ENCODE data around the gene KRT82.
"Not testable (repeated sequence)": the region's sequence is repeated elsewhere in the genome, so short reads cannot be mapped to it uniquely, and the experiment has no call there.

The KRT82 gene

DNA sequence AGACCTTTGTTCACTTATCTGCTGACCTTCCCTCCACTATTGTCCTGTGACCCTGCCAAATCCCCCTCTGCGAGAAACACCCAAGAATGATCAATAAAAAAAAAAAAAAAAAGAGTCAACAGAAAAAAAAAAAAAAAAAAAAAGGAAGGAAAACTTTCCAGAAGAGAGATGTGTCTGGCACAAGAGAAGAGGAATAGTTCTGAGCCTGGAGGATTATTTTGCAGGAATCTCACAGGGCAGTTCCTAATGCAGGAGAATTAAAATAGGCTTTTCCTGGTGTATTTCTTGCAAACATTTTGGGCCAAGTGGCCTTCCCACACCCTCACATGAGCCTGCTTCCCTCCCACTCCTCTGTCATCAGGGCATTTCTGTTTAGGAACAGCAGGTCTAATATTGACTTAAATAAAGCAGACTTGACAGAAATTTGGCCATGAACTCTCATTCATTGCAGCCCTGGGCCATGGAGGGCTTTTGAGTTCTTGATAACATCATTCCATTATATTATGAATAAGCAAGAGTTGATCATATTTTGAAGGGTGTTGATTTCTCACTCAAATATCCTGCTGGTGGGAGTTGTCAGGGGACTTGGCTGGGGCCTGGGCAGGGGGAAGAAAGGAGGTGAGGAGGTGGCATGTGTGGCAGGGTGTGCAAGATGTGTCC, 4.6 kb upstream of the KRT82 start:
- DNase-seq (ENCODE audit: low spot score) = not testable (repeated sequence)

DNA sequence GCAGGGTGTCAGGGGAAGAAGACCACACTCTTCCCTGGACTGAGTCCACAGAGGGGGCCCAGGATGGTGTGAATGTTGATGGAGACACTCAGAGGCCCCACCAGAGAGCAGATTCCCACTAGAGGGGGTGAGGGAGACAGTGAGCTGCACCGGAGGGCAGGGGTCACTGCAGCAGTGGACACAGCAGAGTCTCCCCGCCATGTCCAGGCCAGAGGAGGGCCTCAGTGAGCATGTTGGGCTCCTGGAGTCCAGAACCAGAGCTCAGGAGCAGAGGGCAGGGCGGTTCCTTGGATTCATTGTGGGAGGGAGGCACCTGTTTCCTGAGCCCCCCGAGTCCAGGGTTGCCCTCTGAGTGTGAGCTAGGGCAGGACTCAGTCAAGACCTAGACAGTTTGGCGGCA, 1.8 kb upstream of the KRT82 start:
- no peak for DNase-seq (ENCODE audit: low spot score)

DNA sequence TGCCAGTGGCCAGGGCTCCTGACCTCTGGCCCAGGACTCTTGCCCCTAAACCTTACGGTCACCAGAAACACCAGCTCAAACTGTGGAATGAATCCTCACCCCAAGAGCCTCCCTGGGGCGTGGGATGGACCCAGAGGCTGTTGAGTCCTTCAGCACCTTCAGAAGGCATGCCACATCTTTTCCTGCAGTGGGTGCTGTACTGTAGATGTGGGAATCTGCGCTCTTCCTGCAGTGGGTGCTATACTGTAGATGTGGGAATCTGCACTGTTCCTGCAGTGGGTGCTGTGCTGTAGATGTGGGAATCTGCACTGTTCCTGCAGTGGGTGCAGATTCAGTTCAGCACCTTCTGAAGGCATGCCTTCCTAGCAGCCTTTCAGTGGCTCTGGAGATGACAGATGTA, 1.2 kb downstream of the KRT82 start:
- DNase-seq (ENCODE audit: low spot score) = no peak

DNA sequence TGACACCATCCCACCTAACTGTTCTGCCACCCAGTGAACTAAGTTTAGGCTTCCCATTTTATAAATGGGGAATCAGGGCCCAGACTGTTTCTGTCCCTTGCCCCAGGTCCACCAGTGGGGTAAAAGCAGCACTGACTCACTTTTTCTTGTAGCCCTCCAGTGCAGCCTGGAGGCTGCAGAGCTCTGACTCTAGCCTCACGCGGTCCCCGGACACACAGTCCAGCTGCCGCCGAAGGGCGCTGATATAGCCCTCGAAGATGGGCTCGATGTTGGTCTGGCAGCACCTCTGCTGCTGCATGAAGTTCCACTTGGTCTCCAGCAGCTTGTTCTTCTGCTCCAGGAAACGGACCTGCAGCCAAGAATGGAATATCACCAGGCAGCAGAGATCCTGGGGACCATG, 2.6 kb downstream of the KRT82 start:
- DNase-seq (ENCODE audit: low spot score) = no peak

DNA sequence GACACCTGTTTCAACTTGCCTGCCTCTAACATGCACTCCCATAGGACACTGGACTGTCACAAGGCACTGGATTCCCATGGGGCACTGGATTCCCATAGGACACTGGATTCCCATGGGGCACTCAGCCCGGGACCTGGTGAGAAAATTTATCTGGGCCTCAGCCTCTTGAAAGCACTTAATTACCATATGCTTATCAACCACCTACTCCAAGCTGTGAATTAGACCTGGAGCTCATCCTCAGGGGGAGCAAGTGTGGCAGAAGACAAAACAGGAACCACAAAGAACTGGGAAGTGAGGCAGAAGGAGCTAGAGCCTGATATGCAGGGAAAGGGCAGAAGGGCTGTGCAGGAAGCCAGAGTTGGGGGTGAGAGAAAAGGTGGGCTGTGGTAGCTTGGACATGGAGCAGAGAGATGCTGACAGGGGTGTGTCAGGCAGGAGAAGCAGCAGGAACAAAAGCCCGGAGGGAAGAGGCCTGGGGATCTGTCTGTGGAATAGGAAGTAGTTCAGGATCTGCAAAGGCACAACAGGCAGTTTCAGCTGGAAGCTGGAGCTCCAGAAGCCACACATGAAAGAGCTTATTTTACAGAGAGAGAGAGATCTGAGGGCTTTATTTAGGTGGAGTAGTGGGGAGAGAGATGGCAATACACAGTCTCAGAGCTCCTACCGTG, 3.1 kb downstream of the KRT82 start:
- no peak for DNase-seq (ENCODE audit: low spot score)

DNA sequence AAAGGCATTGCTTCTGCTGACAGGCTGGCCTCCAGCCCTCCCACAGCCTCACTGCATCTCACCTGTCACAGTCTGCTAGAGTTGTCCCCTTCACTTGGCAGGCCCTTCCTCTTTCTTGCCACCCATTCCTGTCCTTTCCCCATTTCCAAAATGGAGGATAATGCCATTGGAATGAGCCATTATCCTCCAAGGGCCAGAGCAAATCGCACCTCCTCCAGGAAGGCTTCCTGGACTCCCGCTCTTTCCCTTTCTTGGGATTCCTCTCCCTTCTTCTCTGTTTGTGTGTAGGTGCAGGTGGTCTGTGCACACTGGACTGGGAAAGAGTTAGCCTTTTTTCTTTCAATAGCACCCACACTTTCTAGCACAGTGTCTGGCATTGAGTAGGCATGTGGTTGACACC, 3.8 kb downstream of the KRT82 start:
- DNase-seq (ENCODE audit: low spot score) = no peak

DNA sequence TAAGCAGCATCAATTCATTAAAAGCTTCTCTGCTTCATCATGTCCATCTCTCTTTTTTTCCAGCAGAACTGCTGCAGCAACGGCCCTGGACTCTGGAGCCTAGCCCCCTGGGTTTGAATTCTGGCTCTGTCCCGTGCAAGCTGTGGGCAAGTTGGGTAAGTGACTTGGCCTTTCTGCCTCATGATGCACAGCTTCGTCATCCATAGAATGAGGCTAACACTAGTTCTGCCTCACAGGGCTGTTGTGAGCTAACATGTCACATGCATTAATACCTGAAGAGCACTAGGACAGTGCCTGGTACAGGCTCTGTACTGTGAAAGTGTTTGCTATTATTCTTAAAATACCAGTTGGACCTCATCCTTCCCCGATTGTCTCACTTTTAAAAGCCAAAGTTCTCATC, 4.2 kb downstream of the KRT82 start:
- no peak for DNase-seq (ENCODE audit: low spot score)

DNA sequence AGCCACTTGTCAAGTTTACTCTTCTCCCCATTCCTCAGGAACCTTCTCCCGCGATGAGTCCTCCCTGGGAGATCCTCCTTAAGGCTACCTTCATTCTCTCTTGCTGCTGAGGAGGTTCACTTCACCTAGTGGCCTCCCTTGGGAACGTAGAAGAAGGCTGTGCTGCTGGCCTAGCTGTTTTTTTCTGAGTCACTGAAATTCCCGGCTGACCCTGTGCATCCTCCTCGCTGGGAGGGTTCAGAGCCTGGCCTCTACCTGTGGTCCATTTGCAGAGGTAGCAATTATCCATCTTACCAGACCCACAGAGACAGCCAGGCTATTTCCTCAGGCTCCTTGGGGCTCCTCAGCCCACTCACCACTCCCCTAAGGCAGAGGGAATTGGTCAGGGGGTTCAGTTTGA, 4.6 kb downstream of the KRT82 start:
- no peak for DNase-seq (ENCODE audit: low spot score)

DNA sequence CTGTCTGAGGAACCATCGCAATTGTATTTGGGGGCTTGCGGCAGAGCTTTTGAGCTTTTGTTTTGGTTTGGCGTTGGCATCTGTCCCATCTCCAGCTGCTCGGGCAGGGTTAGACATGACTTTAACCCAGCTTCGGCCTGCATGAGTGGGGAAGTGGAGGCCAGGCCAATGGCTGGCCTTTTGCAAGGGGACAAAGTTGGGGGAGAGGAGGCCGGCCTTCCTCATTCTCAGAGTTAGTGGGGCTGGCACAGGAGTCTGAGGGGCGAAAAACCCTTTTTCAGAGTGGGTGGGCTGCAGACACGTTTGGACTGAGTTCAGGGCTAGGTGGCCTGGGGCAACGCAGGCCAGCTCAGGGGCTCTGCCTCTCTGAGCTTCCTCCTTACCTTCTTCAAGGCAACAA, 5.2 kb downstream of the KRT82 start:
- no peak for DNase-seq (ENCODE audit: low spot score)

DNA sequence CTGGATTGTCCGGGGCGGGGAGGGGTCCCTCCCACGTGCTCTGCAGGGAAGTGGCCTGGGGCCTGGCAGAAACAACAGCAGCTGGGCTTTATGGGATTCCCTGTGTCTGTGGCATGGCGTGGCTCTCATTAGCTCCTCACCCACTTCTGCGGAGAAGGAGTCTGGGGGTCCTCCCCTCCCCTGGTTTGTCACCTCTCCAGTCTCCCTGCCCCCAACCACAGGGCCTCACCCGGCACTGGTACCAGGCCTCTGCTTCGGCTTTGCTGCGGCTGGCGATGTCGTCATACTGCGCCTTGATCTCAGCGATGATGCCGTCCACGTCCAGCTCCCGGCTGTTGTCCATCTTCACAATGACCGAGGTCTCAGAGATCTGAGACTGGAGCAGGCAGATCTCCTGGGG, 6.4 kb downstream of the KRT82 start:
- DNase-seq (ENCODE audit: low spot score) = no peak

DNA sequence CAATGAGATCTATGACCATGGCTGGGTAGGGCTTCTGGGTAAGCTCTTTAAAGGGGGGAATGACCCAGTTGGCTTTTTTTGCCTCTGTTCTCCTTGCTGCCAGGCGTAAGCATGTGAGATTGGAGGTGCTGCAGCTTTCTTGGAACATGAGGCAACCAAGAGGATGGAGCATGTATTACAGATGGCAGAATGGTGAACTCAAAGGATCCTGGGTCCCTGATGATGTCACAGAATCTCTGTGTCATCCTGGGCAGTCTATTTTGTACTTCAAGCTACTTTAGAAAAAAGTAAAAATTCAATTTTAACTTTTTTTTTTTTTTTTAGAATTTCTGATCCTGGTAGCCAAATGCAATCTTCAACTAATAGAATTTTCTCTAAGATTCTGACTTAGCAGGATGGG, 8.0 kb downstream of the KRT82 start:
- DNase-seq (ENCODE audit: low spot score) = no peak

DNA sequence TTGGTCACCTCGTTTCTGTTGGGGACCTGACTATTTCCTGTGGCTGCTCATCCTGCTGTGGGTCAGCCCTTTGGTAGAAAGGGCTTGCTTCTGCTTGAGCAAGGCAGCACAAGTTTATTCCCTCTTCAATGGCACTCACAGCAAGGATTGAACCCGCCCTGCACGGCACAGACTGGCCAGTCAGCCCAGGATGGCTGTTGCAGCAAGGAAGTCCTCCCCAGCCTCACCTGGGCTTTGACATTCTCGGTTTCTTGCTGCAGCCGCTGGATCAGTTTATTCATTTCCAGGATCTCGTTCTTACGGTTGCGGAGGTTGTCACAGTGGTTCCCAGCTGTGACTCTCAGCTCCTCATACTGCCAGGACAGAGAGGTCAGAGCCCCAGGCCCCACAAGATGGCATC, 9.5 kb downstream of the KRT82 start:
- no peak for DNase-seq (ENCODE audit: low spot score)

DNA sequence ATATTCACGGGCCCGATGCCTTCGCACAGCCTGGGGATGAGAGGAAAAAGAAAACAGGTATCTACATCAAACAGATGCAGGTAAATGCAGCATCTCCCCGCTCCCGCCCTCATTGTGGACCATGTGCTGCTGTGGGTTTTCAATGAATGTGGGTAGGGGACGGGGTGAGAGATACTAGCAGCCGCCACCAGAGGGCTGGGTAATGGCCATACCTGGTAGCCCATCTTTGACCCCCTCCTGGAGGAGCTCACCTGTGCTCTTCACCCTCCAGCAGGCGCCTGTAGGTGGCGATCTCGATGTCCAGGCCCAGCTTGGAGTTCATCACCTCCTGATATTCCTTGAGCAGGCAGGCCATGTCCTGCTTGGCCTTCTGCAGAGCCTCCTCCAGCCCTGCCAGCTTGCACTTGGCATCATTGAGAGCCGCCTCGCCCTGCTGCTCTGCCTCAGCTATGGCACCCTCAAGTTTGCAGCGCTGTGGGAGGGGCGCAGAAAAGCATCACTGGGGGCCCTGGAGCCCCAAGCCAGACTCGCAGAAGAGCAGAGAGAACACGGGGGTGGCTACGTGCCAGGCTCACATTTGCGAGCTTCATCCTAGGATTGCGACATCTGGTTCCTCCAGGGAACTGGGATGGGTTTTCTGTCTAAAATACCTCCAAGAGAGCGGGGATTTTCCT, 10.2 kb downstream of the KRT82 start:
- DNase-seq (ENCODE audit: low spot score) = no peak

DNA sequence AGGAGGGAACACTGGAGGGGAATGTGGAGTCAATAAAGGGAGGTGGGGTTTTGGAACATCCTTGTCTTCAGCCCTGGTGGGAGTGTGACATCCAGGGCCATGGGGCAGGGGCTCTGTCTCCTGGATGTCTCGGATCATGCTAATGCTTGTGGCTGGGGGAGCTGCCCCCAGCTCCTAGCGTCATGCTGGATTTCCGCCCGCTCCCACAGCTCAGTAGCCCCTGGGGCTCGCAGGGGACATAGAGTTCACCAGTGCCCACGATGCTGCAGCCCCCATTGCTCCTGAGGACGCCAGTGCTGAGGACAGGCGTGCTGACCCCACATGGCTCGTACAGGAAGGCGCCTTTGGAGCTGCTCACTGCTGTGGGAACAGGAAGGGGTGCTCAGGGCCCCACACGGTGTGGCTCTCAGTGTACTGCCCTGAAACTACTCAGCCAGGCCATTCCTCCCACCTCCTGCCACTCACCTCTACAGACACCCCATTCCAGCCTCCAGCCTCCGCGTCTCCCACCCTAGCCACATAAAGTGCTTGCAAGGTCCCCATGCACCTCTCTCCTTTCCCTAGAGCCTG, 11.2 kb downstream of the KRT82 start:
- DNase-seq (ENCODE audit: low spot score) = no peak

DNA sequence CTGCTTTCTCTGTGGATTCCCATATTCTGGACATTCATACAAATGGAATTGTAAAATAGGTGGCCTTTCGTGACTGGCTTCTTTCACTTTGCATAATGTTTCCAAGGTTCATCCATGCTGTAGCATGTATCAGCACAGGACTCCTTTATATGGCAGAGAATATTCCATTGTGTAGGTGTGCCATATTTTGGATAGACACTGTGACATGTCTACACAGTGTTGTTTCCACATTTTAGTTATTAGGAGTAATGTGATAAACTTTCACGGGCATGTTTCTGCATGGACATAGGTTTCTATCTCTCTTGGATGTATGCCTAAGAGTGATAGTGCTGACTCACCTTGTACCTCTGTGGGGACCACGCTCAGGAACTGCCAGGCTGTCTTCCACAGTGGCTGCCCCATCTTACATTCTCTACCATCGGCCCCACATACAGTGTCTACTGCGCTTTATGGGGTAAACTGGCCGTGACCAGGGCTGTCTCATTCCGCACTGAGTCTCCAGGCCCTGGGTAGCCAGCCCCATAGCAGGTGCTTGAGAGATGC, 13.6 kb downstream of the KRT82 start:
- DNase-seq (ENCODE audit: low spot score) = no peak

DNA sequence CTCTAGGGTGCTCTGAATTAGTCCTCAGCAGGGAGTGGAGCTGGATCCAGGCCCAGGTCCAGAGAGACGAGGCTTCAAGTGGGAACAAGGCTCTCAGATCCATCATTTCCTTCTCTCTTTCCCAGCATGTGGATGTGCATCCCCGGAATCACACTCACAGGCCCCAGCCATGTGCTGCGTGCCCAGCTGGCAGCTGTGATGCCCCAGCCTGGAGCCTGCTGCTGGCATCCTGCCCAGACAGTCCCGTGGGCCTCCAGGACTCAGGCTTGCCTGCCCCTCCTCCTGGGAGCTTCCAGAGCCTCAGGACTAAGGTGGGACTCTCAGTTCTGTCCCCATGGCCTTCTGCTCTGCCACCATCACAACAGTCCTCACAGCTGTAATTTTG, 14.5 kb downstream of the KRT82 start:
- DNase-seq (ENCODE audit: low spot score) = no peak

DNA sequence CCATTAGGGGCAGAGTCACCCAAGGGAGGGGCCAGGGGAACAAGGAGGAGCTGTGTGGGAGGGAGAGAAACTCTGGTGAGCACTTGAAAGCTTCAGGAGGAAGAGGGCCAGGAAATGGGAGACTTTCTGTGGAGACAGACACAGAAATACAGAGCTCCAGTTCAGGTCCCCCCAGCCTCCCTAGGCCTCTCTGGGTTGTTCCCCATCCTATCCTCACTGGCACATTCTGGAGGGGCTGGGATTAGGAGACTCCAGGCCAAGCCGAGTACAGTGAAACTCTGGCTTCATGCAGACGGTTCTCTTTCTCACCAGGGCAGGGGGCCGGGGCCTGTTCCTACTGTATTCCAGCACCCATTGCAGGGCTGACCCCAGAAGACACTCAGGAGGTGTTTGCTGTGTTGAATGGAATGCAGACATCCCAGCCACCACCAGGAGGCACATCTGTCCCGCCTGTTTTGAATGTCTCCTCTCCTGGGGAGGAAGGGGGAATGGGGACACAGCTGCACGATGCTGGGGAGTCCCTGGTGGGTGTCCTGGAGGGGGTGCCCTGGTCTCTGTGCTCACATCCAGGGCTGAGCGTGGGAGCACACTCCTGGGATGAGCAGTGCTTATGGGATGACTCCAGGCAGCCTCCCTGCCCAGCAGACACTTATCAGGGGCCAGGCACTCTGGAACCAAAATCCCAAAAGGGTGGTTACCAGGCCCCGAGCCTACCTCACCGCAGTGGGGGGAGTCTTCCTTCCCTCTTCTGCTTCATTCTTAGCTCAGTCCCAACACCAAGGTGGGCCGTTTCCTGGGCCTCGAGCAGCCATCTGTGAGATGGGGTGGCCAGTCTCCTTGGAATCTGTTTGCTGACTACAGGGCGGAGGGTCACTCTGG, 15.2 kb downstream of the KRT82 start:
- DNase-seq (ENCODE audit: low spot score) = no peak

DNA sequence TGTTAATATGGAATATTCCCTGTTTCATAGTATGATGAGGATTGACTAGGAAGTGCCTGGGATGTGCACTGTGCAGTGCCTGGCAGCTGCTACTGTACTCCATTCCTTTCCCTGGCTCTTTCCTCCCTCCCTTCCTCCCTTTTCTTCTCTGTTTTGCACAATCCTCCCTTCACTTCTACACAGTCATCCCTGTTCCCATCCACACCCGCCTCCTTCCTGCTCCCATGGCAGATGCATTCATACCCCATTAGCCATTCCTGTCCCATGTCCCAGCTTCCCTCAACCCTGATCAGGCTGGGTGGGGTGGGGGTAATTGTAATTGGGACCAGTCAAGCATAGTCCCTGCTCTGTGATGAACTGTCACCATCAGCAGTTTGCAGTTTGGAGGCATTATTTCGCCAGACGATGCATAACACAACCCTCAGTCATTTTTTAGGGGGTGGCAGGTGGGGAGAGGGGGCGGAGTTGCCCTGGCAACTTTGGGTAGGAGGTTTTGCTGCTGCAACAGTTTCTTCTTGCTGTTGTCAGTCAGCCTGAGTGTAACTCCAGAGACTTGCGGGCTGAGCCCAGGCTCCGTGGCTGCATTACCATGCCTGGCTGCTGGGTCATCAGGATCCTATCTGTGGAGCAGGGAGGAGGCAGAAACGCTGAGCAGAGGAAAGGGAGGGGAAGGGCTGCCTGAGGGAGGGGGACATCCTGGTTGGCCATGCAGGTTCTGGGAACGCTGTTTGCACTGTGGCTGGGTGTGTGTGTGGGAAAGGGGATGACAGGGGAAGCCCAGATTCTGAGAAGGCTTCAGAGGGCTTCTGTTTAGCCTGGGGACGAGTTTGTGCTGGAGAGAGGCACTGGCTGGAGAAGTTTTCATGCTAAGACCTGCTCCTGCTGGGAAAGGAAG, 16.6 kb downstream of the KRT82 start:
- no peak for DNase-seq (ENCODE audit: low spot score)

DNA sequence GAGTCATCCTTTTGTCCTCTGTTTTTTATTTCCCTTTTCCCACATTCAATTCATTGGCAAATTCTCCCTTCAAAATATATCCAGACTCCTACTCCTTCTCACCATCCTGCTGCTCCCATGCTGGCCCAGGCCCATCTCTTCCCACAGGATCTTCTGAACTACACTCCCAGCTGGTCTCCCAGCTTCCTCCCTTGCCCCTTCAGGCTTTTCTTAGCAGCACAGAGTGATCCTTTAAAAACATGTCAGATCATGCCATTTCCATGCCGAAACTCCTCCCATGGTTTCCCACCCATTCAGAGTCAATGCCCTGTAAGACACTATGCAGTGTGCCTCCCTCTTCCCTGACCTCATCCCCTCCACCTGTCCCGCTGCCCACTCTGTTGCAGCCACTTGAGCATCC, 18.3 kb downstream of the KRT82 start:
- no peak for DNase-seq (ENCODE audit: low spot score)

DNA sequence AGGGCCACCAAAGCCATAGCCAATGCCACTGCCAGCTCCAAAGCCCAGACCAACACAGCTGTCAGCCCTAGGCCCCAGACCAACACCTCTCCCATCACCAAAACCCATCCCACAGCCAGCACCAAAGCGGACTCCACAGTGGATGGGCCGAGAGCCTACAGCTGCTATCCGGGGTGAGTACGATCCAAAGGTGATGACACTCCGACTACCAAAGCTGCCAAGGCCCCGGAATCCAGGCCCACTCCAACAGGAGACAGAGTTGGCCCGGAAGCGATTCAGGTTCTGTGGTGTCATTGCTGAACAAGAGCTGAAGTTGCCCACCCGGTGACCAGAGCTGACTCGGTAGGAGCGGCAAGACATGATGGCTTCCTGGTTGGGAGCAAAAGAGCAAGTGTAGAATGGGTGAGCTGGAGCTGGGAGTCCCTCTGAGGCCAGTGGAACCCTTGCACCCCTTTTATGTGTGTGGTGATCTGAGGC, 20.9 kb downstream of the KRT82 start, which contains the start of gene KRT84:
KRT84 (minus strand) TSS at position 427 of the 477 bp plus-strand sequence; CDS start at position 360, 67 bp downstream.
- DNase-seq (ENCODE audit: low spot score) = no peak

DNA sequence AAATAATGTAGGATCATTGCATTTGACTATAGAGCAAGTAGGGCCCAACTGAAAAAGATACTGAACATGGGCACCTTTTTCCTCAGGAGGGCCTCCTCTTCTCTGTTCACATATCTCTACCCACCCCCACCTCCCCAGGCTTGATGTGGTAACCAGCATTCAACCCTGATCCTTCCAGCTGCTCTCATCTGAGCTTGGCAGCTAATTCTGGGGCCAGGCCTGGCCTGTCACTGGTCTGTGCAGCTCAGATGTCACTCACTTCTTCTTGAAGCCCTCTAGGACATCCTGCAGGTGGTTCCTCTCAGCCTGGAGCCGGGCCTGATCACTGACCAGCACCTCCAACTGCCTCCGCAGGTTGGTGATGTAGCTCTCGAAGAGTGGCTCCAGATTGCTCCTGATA, 22.8 kb downstream of the KRT82 start:
- DNase-seq (ENCODE audit: low spot score) = no peak

All from AG08396 (cell line).